Loucy (cell line): Measurements from ENCODE around the gene KRT222.

Source experiments
- CTCF ChIP-seq: fragments of 200-600 bp; sonication (generic); conservative IDR thresholded peaks from 2 replicates; pipeline ENCODE4 v1.5.1; 2014; ENCODE audit warnings: mild to moderate bottlenecking, antibody characterized with exemption, low read length
- EZH2phosphoT487 ChIP-seq: fragments of 200-600 bp; IDR thresholded peaks from 2 replicates; pipeline ENCODE4 v1.6.1; 2018; ENCODE audit warnings: antibody characterized with exemption, mild to moderate bottlenecking, moderate library complexity, borderline replicate concordance

- TF ChIP-seq CTCF = no peak
- no peak for TF ChIP-seq EZH2phosphoT487
Measured at GRCh38 chr17:40610359-40610758, 54.6 kb downstream of the KRT222 start.
